ENCODE measurements around the gene PHKB.

Gene PHKB

DNA sequence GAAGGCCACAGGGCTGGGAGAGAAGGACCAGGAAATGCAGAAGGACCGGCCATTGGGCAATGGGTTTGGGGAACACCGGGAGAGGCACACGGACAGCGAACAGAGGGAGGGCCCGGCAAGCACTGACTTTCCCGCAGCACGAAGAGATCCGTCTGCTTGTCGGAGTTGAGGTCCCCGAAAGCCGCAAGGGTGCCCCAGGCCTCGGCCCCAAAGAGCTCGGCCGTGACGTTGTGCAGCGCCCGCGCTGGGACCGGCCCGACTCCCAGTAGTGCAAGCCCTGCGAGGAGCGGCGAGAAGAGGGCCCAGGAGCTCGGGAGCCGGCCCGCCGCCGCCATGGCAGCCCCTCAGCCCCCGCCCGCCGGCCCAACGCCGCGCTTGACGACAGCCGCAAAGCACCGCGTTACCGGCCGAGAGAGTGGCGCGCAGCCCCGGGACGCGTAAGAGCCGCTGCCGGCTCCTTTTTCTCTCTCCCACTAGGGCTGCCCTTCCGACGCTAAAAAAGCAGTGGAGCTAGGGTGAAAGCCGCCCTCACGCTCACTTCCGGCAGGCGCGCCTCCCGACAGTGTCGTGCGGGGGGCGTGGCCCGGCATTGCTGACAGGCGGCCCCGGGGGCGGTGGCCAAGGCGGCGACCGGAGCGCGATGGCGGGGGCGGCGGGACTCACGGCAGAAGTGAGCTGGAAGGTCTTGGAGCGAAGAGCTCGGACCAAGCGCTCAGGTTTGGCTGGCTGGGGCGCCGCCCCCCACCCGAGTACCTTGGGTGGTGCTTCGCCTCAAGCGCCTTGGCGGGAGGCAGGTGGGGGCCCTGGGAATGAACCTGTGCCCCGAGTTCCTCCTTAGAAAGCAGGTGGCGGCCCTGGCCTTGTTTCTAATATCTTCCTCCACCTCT is at the start of gene PHKB, which contains the start of gene ITFG1:
Gene PHKB, plus strand, starts transcription at position 621 of the 887 bp plus-strand sequence. Its CDS starts 20 bp downstream, at position 641.
Gene ITFG1, minus strand, starts transcription at position 353 of the 887 bp plus-strand sequence. Its CDS starts 18 bp downstream, at position 335.
- Histone ChIP-seq H4K20me1 (ENCODE audit: insufficient read depth, low read length) (no peaks in the 10 kb centered on the region), H3K27ac (ENCODE audit: low read length) (peak within 1 kb of the TSS; percentile 94), H3K4me2 (ENCODE audit: low read depth, low read length) (peak within 1 kb of the TSS; percentile 73), H3K36me3 (replicated peaks; ENCODE audit: insufficient read depth, low read length) (no peaks in the 10 kb centered on the region; the same call in 1 of the 2 replicates), H3K27me3 (replicated peaks; ENCODE audit: insufficient read depth, low read length) (no peaks in the 10 kb centered on the region), H3F3A (ENCODE audit: insufficient read depth, low read length) (peaks cover 17% of the 10 kb centered on the region), H3K4me3 (ENCODE audit: low read length) (peak within 1 kb of the TSS; percentile 95), H2AFZ (ENCODE audit: low read length) (peak within 1 kb of the TSS; percentile 95), H3K9ac (ENCODE audit: low read length) (peak within 1 kb of the TSS; percentile 86), H3K9me3 (replicated peaks; ENCODE audit: insufficient read depth, low read length) (no peaks in the 10 kb centered on the region), H3K9me2 (replicated peaks; ENCODE audit: insufficient read depth, low read length) (no peaks in the 10 kb centered on the region), H3K79me2 (ENCODE audit: low read length) (peaks cover 57% of the 10 kb centered on the region), H3K4me1 (ENCODE audit: low read length) (peaks cover 19% of the 10 kb centered on the region)
- DNase-seq: peak; percentile 93
- TF ChIP-seq EZH2 (optimal IDR thresholded peaks at IDR 0.05; ENCODE audit: low read depth, low read length): no peak
- TF ChIP-seq, protein P1, sequence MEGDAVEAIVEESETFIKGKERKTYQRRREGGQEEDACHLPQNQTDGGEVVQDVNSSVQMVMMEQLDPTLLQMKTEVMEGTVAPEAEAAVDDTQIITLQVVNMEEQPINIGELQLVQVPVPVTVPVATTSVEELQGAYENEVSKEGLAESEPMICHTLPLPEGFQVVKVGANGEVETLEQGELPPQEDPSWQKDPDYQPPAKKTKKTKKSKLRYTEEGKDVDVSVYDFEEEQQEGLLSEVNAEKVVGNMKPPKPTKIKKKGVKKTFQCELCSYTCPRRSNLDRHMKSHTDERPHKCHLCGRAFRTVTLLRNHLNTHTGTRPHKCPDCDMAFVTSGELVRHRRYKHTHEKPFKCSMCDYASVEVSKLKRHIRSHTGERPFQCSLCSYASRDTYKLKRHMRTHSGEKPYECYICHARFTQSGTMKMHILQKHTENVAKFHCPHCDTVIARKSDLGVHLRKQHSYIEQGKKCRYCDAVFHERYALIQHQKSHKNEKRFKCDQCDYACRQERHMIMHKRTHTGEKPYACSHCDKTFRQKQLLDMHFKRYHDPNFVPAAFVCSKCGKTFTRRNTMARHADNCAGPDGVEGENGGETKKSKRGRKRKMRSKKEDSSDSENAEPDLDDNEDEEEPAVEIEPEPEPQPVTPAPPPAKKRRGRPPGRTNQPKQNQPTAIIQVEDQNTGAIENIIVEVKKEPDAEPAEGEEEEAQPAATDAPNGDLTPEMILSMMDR (IDR thresholded peaks at IDR 0.05; ENCODE audit: low read length): no peak
- TF ChIP-seq EZH2phosphoT487 (IDR thresholded peaks at IDR 0.05; ENCODE audit: low read length): no peak

DNA sequence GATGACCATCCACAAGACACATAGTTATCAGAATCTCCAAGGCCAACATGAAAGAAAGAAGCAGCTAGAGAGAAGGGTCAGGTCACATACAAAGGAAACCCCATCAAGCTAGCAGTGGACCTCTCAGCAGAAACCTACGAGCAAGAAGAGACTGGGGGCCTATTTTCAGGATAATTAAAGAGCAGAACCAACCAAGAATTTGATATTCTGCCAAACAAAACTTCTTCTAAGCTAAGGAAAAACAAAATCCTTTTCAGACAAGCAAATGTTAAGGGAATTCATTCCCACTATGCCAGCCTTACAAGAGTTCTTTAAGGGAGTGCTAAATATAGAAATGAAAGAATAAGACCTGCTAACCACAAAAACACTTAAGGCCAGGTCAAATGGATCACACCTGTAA is 48.1 kb upstream of the PHKB start:
- Histone ChIP-seq H3K4me3 (ENCODE audit: low read length) (no peak overlapping the region), H3K4me1 (ENCODE audit: low read length) (0 out of 2 replicates have a peak, but pooled peaks cover 5% of the 10 kb centered on the region), H3K9me3 (replicated peaks; ENCODE audit: insufficient read depth, low read length) (no peaks in the 10 kb centered on the region), H3K9ac (ENCODE audit: low read length) (no peak overlapping the region), H2AFZ (ENCODE audit: low read length) (no peak overlapping the region), H3K9me2 (replicated peaks; ENCODE audit: insufficient read depth, low read length) (no peaks in the 10 kb centered on the region), H3K27me3 (replicated peaks; ENCODE audit: insufficient read depth, low read length) (no peaks in the 10 kb centered on the region), H3K27ac (ENCODE audit: low read length) (no peak overlapping the region), H3K79me2 (ENCODE audit: low read length) (no peaks in the 10 kb centered on the region), H3K36me3 (replicated peaks; ENCODE audit: insufficient read depth, low read length) (no peaks in the 10 kb centered on the region), H3F3A (ENCODE audit: insufficient read depth, low read length) (no peaks in the 10 kb centered on the region), H3K4me2 (ENCODE audit: low read depth, low read length) (no peak overlapping the region), H4K20me1 (ENCODE audit: insufficient read depth, low read length) (no peaks in the 10 kb centered on the region)
- DNase-seq: no peak
- no peak for TF ChIP-seq EZH2 (optimal IDR thresholded peaks at IDR 0.05; ENCODE audit: low read depth, low read length)
- no peak for TF ChIP-seq EZH2phosphoT487 (IDR thresholded peaks at IDR 0.05; ENCODE audit: low read length)
- TF ChIP-seq, protein P1 (IDR thresholded peaks at IDR 0.05; ENCODE audit: low read length): no peak

DNA sequence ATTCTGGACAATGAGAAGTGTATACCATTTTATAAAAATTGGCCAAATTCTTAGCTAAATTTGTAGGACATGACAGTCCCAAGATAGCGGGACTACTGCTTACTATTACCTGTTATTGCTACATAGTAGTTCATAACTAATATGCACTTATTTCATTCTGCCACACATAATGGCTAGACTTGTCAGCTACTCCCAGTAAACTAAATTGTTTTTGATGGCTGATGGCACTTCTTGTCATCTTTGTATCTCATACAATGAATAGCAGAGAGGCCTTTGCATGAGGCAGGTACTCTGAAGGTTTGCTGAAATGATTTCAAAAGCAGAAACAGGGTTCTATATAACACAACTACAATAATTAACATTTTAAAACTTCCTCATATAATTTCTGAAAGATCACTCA is 44.3 kb upstream of the PHKB start:
- Histone ChIP-seq H3F3A (ENCODE audit: insufficient read depth, low read length) (no peaks in the 10 kb centered on the region), H3K36me3 (replicated peaks; ENCODE audit: insufficient read depth, low read length) (no peaks in the 10 kb centered on the region), H3K79me2 (ENCODE audit: low read length) (no peaks in the 10 kb centered on the region), H3K4me1 (ENCODE audit: low read length) (0 out of 2 replicates have a peak, but pooled peaks cover 5% of the 10 kb centered on the region), H3K9me3 (replicated peaks; ENCODE audit: insufficient read depth, low read length) (no peaks in the 10 kb centered on the region), H3K9me2 (replicated peaks; ENCODE audit: insufficient read depth, low read length) (no peaks in the 10 kb centered on the region), H4K20me1 (ENCODE audit: insufficient read depth, low read length) (no peaks in the 10 kb centered on the region), H3K4me3 (ENCODE audit: low read length) (no peak overlapping the region), H3K9ac (ENCODE audit: low read length) (no peak overlapping the region), H2AFZ (ENCODE audit: low read length) (no peak overlapping the region), H3K4me2 (ENCODE audit: low read depth, low read length) (no peak overlapping the region), H3K27me3 (replicated peaks; ENCODE audit: insufficient read depth, low read length) (no peaks in the 10 kb centered on the region), H3K27ac (ENCODE audit: low read length) (no peak overlapping the region)
- DNase-seq: no peak
- TF ChIP-seq EZH2 (optimal IDR thresholded peaks at IDR 0.05; ENCODE audit: low read depth, low read length): no peak
- no peak for TF ChIP-seq EZH2phosphoT487 (IDR thresholded peaks at IDR 0.05; ENCODE audit: low read length)
- TF ChIP-seq, protein P1 (IDR thresholded peaks at IDR 0.05; ENCODE audit: low read length): no peak

Data from MM.1S (cell line).